GM12874 (cell line): ENCODE measurements around the gene OSBPL10.

Source experiments
- CTCF ChIP-seq: IDR thresholded peaks from 2 replicates; pipeline ENCODE4 v1.5.1; 2011; ENCODE audit warnings: low read depth, mild to moderate bottlenecking, control low read depth, low read length, moderate library complexity; ENCODE audit not compliant: insufficient read depth

Gene OSBPL10

GRCh38 chr3:31772758-31773473, 208.1 kb downstream of the OSBPL10 start:
- no peak for TF ChIP-seq CTCF

GRCh38 chr3:31772272-31772671, 208.8 kb downstream of the OSBPL10 start:
- TF ChIP-seq CTCF = no peak

GRCh38 chr3:31770822-31771326, 210.2 kb downstream of the OSBPL10 start:
- TF ChIP-seq CTCF = no peak

GRCh38 chr3:31768479-31769125, 212.5 kb downstream of the OSBPL10 start:
- peak; percentile 20; the same call in 1 of the 2 replicates for TF ChIP-seq CTCF

- no peak for TF ChIP-seq CTCF
Measured at GRCh38 chr3:31767920-31768319, 213.1 kb downstream of the OSBPL10 start.

GRCh38 chr3:31766669-31767068, 214.4 kb downstream of the OSBPL10 start:
- no peak for TF ChIP-seq CTCF

GRCh38 chr3:31765871-31766270, 215.2 kb downstream of the OSBPL10 start:
- TF ChIP-seq CTCF = no peak
